HEK293 (cell line): Measurements from ENCODE around the gene CALB2.
"Not testable (repeated sequence)": the region's sequence is repeated elsewhere in the genome, so short reads cannot be mapped to it uniquely, and the experiment has no call there.

Experiments
- CTCF ChIA-PET: fragments of 350-600 bp; formaldehyde crosslinking; extraction: SDS; loops from one replicate; lab custom pipeline; 2021; ENCODE audit warnings: antibody characterized with exemption; lab: Yijun Ruan, JAX
- POLR2A ChIA-PET: fragments of 300-600 bp; formaldehyde crosslinking; extraction: SDS; loops from one replicate; lab custom pipeline; 2020; ENCODE audit warnings: antibody characterized with exemption, inconsistent platforms; lab: Yijun Ruan, JAX
- H3K27ac ChIP-seq: fragments of 200-500 bp; sonication (Bioruptor generic); 2 replicates; pipeline ENCODE4 v1.5.1; 2014; ENCODE audit warnings: low read depth, low read length, control low read depth, inconsistent platforms; ENCODE audit errors: extremely low read depth
- H3K36me3 ChIP-seq, 2 experiments: fragments of 200-500 bp in 1 of 2; sonication (Bioruptor generic) in 1 of 2; 1 replicate in 1 of 2; 2 replicates in 1 of 2; pipeline ENCODE4 v1.5.1; 2014 to 2017; ENCODE audit warnings: inconsistent platforms in 2 of 2, low read length in 2 of 2; ENCODE audit not compliant: control insufficient read depth in 2 of 2, insufficient read depth in 1 of 2
- H3K4me1 ChIP-seq: fragments of 200-500 bp; sonication (Bioruptor generic); 2 replicates; pipeline ENCODE4 v1.5.1; 2014; ENCODE audit warnings: mild to moderate bottlenecking, low read length, inconsistent platforms; ENCODE audit not compliant: control insufficient read depth, insufficient read depth
- H3K4me3 ChIP-seq: 2 replicates; pipeline ENCODE4 v1.5.1; 2011; ENCODE audit warnings: low read depth, mild to moderate bottlenecking, control low read depth, low read length, moderate library complexity
- H3K9me3 ChIP-seq: fragments of 200-500 bp; sonication (Bioruptor generic); 2 replicates; pipeline ENCODE4 v1.5.1; 2014; ENCODE audit warnings: low read depth, low read length, inconsistent platforms; ENCODE audit not compliant: control insufficient read depth, insufficient read depth
- CTCF ChIP-seq: fragments of 450-650 bp; formaldehyde crosslinking; IDR thresholded peaks from 2 replicates; pipeline ENCODE4 v1.5.1; 2016; ENCODE audit warnings: missing biosample characterization, missing genetic modification characterization
- ELK4 ChIP-seq: IDR thresholded peaks from 2 replicates; pipeline ENCODE4 v1.6.1; 2011; ENCODE audit warnings: mild to moderate bottlenecking, low read depth, low read length, borderline replicate concordance
- GLI2 ChIP-seq: fragments of 450-650 bp; formaldehyde crosslinking; IDR thresholded peaks from 2 replicates; pipeline ENCODE4; 2017; ENCODE audit warnings: missing biosample characterization, missing genetic modification characterization, low read depth, borderline replicate concordance
- GLIS1 ChIP-seq: fragments of 450-650 bp; formaldehyde crosslinking; IDR thresholded peaks from 2 replicates; pipeline ENCODE4 v1.5.1; 2016; ENCODE audit warnings: missing biosample characterization, missing genetic modification characterization
- KLF1 ChIP-seq: fragments of 450-650 bp; formaldehyde crosslinking; IDR thresholded peaks from 2 replicates; pipeline ENCODE4 v1.5.1; 2016; ENCODE audit warnings: missing biosample characterization, missing genetic modification characterization
- KLF10 ChIP-seq: fragments of 450-650 bp; IDR thresholded peaks from 2 replicates; pipeline ENCODE4 v1.5.1; 2018; ENCODE audit warnings: missing biosample characterization, mild to moderate bottlenecking, missing genetic modification characterization
- YY1 ChIP-seq: fragments of 450-650 bp; formaldehyde crosslinking; IDR thresholded peaks from 2 replicates; pipeline ENCODE4 v1.5.1; 2018; ENCODE audit warnings: missing biosample characterization, missing genetic modification characterization
- ZBTB1 ChIP-seq: fragments of 450-650 bp; formaldehyde crosslinking; IDR thresholded peaks from 2 replicates; pipeline ENCODE4 v1.5.1; 2016; ENCODE audit warnings: missing biosample characterization, missing genetic modification characterization
- ZBTB7A ChIP-seq: fragments of 450-650 bp; formaldehyde crosslinking; IDR thresholded peaks from 2 replicates; pipeline ENCODE4 v1.5.1; 2016; ENCODE audit warnings: low read depth, missing biosample characterization, missing genetic modification characterization
- ZFP69B ChIP-seq: fragments of 450-650 bp; formaldehyde crosslinking; IDR thresholded peaks from 2 replicates; pipeline ENCODE4 v1.5.1; 2016; ENCODE audit warnings: missing biosample characterization, missing genetic modification characterization
- ZNF280D ChIP-seq: fragments of 450-650 bp; formaldehyde crosslinking; IDR thresholded peaks from 2 replicates; pipeline ENCODE4 v1.5.1; 2016; ENCODE audit warnings: missing biosample characterization, missing genetic modification characterization
- ZNF521 ChIP-seq: fragments of 450-650 bp; formaldehyde crosslinking; IDR thresholded peaks from 2 replicates; pipeline ENCODE4 v1.5.1; 2017; ENCODE audit warnings: missing biosample characterization, mild to moderate bottlenecking, missing genetic modification characterization
- ZNF529 ChIP-seq: fragments of 450-650 bp; formaldehyde crosslinking; IDR thresholded peaks from 2 replicates; pipeline ENCODE4 v1.5.1; 2017; ENCODE audit warnings: missing genetic modification characterization, missing biosample characterization; ENCODE audit not compliant: insufficient replicate concordance
- ZNF561 ChIP-seq: fragments of 450-650 bp; IDR thresholded peaks from 2 replicates; pipeline ENCODE4 v1.5.1; 2018; ENCODE audit warnings: missing biosample characterization, missing genetic modification characterization, borderline replicate concordance
- ZNF596 ChIP-seq: fragments of 450-650 bp; IDR thresholded peaks from 2 replicates; pipeline ENCODE4 v1.5.0; 2018; ENCODE audit warnings: missing biosample characterization, mild to moderate bottlenecking, missing genetic modification characterization, moderate library complexity
- ZNF747 ChIP-seq: fragments of 450-650 bp; formaldehyde crosslinking; IDR thresholded peaks from 2 replicates; pipeline ENCODE4 v1.5.1; 2016; ENCODE audit warnings: missing biosample characterization, missing genetic modification characterization
- ZNF76 ChIP-seq: fragments of 450-650 bp; formaldehyde crosslinking; IDR thresholded peaks from 2 replicates; pipeline ENCODE4; 2016; ENCODE audit warnings: low read depth, missing biosample characterization, missing genetic modification characterization, borderline replicate concordance
- ZNF776 ChIP-seq: fragments of 450-650 bp; formaldehyde crosslinking; IDR thresholded peaks from 2 replicates; pipeline ENCODE4 v1.5.0; 2017; ENCODE audit warnings: missing biosample characterization, missing genetic modification characterization, borderline replicate concordance
- ZNF785 ChIP-seq: fragments of 450-650 bp; formaldehyde crosslinking; IDR thresholded peaks from 2 replicates; pipeline ENCODE4 v1.5.1; 2016; ENCODE audit warnings: missing biosample characterization, missing genetic modification characterization
- ZNF792 ChIP-seq: fragments of 450-650 bp; formaldehyde crosslinking; IDR thresholded peaks from 2 replicates; pipeline ENCODE4 v1.5.1; 2016; ENCODE audit warnings: missing biosample characterization, missing genetic modification characterization

Gene CALB2

DNA sequence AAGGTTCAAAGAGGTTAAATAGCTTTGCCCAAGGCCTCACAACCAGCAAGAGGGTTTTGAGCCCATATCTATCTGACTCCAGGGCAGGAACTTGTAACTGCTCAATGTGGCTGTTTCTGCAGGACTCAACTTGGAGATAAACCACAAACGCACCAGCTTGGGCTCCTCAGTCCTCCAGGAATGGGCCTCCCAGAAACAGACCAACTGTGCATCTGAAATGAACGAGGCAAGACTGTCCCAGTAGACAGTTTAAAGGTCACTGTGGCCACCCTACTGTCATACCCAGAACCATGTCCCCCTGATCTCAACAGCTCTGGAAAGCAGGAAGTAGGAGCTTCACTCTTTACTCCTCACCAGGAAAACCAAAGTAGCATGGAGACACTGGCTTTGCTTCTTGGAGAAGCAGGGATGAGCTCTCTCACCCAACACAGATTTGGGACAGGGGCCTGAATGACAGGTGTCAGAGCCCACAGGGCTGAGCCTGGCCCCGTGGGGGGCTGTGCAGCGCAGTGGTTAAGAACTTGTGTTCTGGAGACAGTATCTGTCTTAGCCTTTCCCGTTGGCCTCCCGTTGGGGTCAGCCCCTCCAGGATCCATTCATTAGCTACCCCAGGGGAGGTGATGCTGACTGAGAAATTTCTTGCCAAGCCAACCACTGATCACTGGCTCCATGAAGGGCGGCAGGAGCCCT is 2.3 kb upstream of the CALB2 start:
- POLR2A ChIA-PET: no interaction called here
- TF ChIP-seq ZBTB1 (tag by site-specific recombination): no peak

DNA sequence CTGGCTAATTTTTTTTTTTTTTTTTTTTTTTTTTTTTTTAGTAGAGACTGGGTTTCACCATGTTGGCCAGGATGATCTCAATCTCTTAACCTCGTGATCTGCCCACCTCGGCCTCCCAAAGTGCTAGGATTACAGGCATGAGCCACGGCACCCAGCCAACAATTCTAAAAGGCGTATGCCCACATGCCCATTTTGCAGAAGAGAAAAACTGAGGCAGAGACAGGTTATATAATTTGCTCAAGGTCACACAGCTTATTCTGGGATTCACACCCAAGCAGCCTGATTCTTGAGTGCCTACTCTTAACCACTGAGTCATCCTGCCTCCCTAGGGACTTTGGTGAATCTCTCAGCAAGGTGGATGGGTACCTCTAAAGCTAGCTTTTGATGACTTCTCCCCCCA is 1.6 kb upstream of the CALB2 start:
- H3K4me1 ChIP-seq, H3K27ac ChIP-seq, H3K9me3 ChIP-seq, H3K36me3 ChIP-seq, H3K4me3 ChIP-seq: not testable (repeated sequence)
- CTCF ChIA-PET: interaction anchor here (0.6 to 2.4 kb wide), 4 partner anchors 11 to 556 kb away, joined by 3 to 8 read pairs (median 4); no protein-coding TSS in a partner anchor
- POLR2A ChIA-PET: interaction anchor here (0.7 kb wide), 1 partner anchor 193 kb away, joined by 4 read pairs; no protein-coding TSS in a partner anchor

More for the DNA sequence above, 2.3 kb upstream of the CALB2 start:
- H3K27ac ChIP-seq: no peak overlapping the region
- no peaks in the 10 kb centered on the region for H3K4me1 ChIP-seq
- no peak overlapping the region for H3K4me3 ChIP-seq
- H3K9me3 ChIP-seq: no peaks in the 10 kb centered on the region
- CTCF ChIA-PET: interaction anchor here (0.7 to 2.4 kb wide), 6 partner anchors 11 to 255 kb away, joined by 3 to 8 read pairs (median 4); no protein-coding TSS in a partner anchor
- no peaks in the 10 kb centered on the region for H3K36me3 ChIP-seq

DNA sequence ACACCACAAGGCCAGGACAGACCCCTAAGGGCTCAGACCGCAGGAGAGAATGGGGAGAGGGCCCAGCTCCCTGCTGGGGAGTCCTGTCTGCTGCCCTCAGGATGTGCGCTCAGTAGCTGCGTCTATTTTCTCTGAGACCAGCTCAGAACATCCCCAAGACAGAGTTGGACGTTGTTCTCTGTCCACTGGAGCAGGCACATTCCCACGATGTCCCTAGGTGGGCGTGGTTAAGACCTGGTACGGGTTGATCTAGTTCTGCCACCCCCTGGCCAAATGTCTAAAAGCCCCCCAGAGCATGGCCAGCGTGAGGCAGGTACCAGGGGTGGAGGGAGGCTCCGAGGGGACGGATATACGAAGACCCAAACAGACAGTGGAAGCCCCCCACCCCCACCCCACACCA is 842 bp upstream of the CALB2 start:
- TF ChIP-seq ZBTB7A (tag by site-specific recombination) (no peak), CTCF (tag by site-specific recombination) (0 out of 2 replicates have a peak, but pooled peaks have one; percentile 6), ZNF785 (no peak), ZNF596 (tag by site-specific recombination) (no peak), GLIS1 (tag by site-specific recombination) (no peak), ZNF792 (no peak)
- POLR2A ChIA-PET: no interaction called here
- H3K4me3 ChIP-seq: no peak overlapping the region
- CTCF ChIA-PET: interaction anchor here (0.6 to 2.4 kb wide), 8 partner anchors 9 to 582 kb away, joined by 3 to 8 read pairs (median 4); no protein-coding TSS in a partner anchor
- no peaks in the 10 kb centered on the region for H3K9me3 ChIP-seq
- H3K4me1 ChIP-seq: no peaks in the 10 kb centered on the region
- no peaks in the 10 kb centered on the region for H3K36me3 ChIP-seq
- no peak overlapping the region for H3K27ac ChIP-seq

DNA sequence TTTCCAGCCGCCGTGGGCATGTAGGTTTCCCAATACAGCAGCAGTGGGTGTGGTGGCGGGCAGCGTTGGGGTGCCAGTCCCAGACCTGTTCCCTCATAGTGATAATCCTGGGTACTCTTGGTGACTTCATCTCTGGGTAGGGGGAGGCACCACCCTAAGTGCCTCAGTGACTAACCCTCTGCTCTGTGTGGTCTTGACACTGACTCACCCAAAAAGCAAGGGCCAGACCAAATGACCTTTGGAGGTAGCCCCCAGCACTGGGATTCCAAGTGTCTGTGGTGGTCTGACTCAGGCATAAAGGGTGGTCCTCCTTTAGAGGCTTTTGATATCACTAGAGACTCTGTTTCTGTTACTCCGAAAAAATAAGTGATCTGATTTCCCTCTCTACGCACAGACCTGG is 908 bp downstream of the CALB2 start:
- CTCF ChIA-PET: interaction anchor here (0.7 to 1.2 kb wide), 6 partner anchors 13 to 171 kb away, joined by 3 to 4 read pairs (median 3); no protein-coding TSS in a partner anchor
- POLR2A ChIA-PET: no interaction called here
- Histone ChIP-seq H3K4me3 (no peak overlapping the region), H3K4me1 (no peaks in the 10 kb centered on the region), H3K9me3 (no peaks in the 10 kb centered on the region), H3K27ac (no peak overlapping the region), H3K36me3 (no peaks in the 10 kb centered on the region)
- TF ChIP-seq ZNF529 (tag by site-specific recombination) (no peak), ZNF280D (tag by site-specific recombination) (no peak), ZNF521 (tag by site-specific recombination) (no peak), YY1 (tag by site-specific recombination) (no peak), ELK4 (no peak), ZNF76 (tag by site-specific recombination) (no peak), KLF1 (tag by site-specific recombination) (no peak), ZFP69B (tag by site-specific recombination) (no peak), ZNF747 (no peak), ZNF561 (no peak), KLF10 (tag by site-specific recombination) (no peak), GLI2 (tag by site-specific recombination) (no peak), ZNF776 (tag by site-specific recombination) (no peak)
